CD14-positive monocyte (primary cell): ENCODE measurements around the gene MARS1. TPM values are rescaled to one million over a fixed set of nuclear protein-coding genes. Genes with fewer than 3 reads are reported as not detected.
A peak's percentile ranks its signal among the peaks of the same experiment; 100 is the strongest.

Experiments used
- DNase-seq, 3 donors: peaks; one replicate each; pipeline ENCODE4 v3.0.0-alpha.2; 2011 to 2022
- H2AFZ ChIP-seq: 2 replicates; pipeline ENCODE4 v1.6.0; 2012; ENCODE audit warnings: mild to moderate bottlenecking, low read depth, low read length, inconsistent platforms; ENCODE audit not compliant: insufficient read depth, poor library complexity, severe bottlenecking
- H3K27ac ChIP-seq, 2 donors: 1 replicate in 1 of 2; 2 replicates in 1 of 2; pipeline ENCODE4 v1.5.1; 2012 to 2013; ENCODE audit warnings: low read length in 2 of 2, control low read depth in 1 of 2, inconsistent platforms in 1 of 2, low read depth in 1 of 2, mild to moderate bottlenecking in 1 of 2
- H3K27me3 ChIP-seq, 2 donors: one replicate each; pipeline versions ENCODE4 v1.6.0 to v1.6.1; 2011 to 2013; ENCODE audit warnings: low read length in 2 of 2; ENCODE audit not compliant: control insufficient read depth in 2 of 2, insufficient read depth in 2 of 2
- H3K36me3 ChIP-seq, 2 donors: replicated peaks in 1 of 2; 1 replicate in 1 of 2; 2 replicates in 1 of 2; pipeline versions ENCODE4 v1.5.1 to v1.6.1; 2012 to 2013; ENCODE audit warnings: low read length in 2 of 2, control low read depth in 1 of 2, inconsistent platforms in 1 of 2, mild to moderate bottlenecking in 1 of 2; ENCODE audit not compliant: insufficient read depth in 2 of 2, control insufficient read depth in 1 of 2
- H3K4me1 ChIP-seq, 2 donors: 1 replicate in 1 of 2; 2 replicates in 1 of 2; pipeline versions ENCODE4 v1.5.1 to v1.6.1; 2012 to 2013; ENCODE audit warnings: low read length in 2 of 2, control low read depth in 1 of 2, inconsistent platforms in 1 of 2, mild to moderate bottlenecking in 1 of 2, moderate library complexity in 1 of 2; ENCODE audit not compliant: insufficient read depth in 2 of 2, control insufficient read depth in 1 of 2
- H3K4me2 ChIP-seq: replicated peaks from 2 replicates; pipeline ENCODE3; 2012; ENCODE audit warnings: low read length, moderate library complexity, mild to moderate bottlenecking; ENCODE audit not compliant: poor library complexity, severe bottlenecking; ENCODE audit errors: extremely low read depth
- H3K4me3 ChIP-seq, 3 experiments: fragments of 200-600 bp in 1 of 3; sonication (generic) in 1 of 3; replicated peaks in 1 of 3; 1 replicate in 2 of 3; 2 replicates in 1 of 3; pipeline ENCODE4 v1.5.1; 2011 to 2013; ENCODE audit warnings: low read length in 3 of 3, mild to moderate bottlenecking in 3 of 3, control low read depth in 2 of 3, low read depth in 2 of 3, inconsistent platforms in 1 of 3, moderate library complexity in 1 of 3
- H3K79me2 ChIP-seq: 2 replicates; pipeline ENCODE4 v1.6.0; 2012; ENCODE audit warnings: mild to moderate bottlenecking, control low read depth, inconsistent platforms, low read length, moderate library complexity; ENCODE audit not compliant: insufficient read depth
- H3K9ac ChIP-seq: 2 replicates; pipeline ENCODE4 v1.6.0; 2017; ENCODE audit warnings: low read length, mild to moderate bottlenecking; ENCODE audit not compliant: insufficient read depth, poor library complexity, severe bottlenecking
- H3K9me3 ChIP-seq, 2 donors: replicated peaks in 1 of 2; 1 replicate in 1 of 2; 2 replicates in 1 of 2; pipeline versions ENCODE4 v1.5.1 to v1.6.1; 2012 to 2013; ENCODE audit warnings: low read length in 2 of 2, control low read depth in 1 of 2; ENCODE audit not compliant: control insufficient read depth in 1 of 2, insufficient read depth in 1 of 2
- H4K20me1 ChIP-seq: 2 replicates; pipeline ENCODE4 v1.6.0; 2012; ENCODE audit warnings: mild to moderate bottlenecking, low read length, control low read depth, moderate library complexity; ENCODE audit not compliant: insufficient read depth
- H3K27ac Mint-ChIP-seq, 7 donors: one replicate each; pipeline ENCODE4 v1.8.0; 2020; ENCODE audit warnings: mild to moderate bottlenecking in 7 of 7, mixed read lengths in 7 of 7, moderate library complexity in 6 of 7, inconsistent platforms in 2 of 7
- H3K27me3 Mint-ChIP-seq, 3 donors: one replicate each; pipeline ENCODE4 v1.8.0; 2021 to 2022; ENCODE audit warnings: low read depth in 3 of 3, mild to moderate bottlenecking in 3 of 3, mixed read lengths in 3 of 3, moderate library complexity in 3 of 3, inconsistent platforms in 1 of 3
- H3K36me3 Mint-ChIP-seq, 2 donors: one replicate each; pipeline ENCODE4 v1.8.0; 2020; ENCODE audit warnings: mixed read lengths in 2 of 2, inconsistent platforms in 1 of 2, mild to moderate bottlenecking in 1 of 2
- H3K4me1 Mint-ChIP-seq: one replicate; pipeline ENCODE4 v1.8.0; 2020; ENCODE audit warnings: mild to moderate bottlenecking, mixed read lengths
- H3K4me3 Mint-ChIP-seq, 2 donors: one replicate each; pipeline ENCODE4 v1.8.0; 2020; ENCODE audit warnings: mild to moderate bottlenecking in 2 of 2, mixed read lengths in 2 of 2, moderate library complexity in 1 of 2
- H3K9me3 Mint-ChIP-seq, 7 donors: one replicate each; pipeline ENCODE4 v1.8.0; 2020 to 2022; ENCODE audit warnings: mixed read lengths in 7 of 7, mild to moderate bottlenecking in 6 of 7, moderate library complexity in 6 of 7, inconsistent platforms in 2 of 7
- CTCF ChIP-seq: fragments of 200-600 bp; IDR thresholded peaks from one replicate; pipeline ENCODE4 v1.8.0; 2022; ENCODE audit warnings: antibody characterized with exemption, mild to moderate bottlenecking
- WGBS: methylation state at CpG from one replicate; pipeline ENCODE4 v1.1.5; 2013; ENCODE audit warnings: missing lambda C conversion rate; ENCODE audit not compliant: insufficient coverage; 5-methylcytosine and 5-hydroxymethylcytosine counted together
- intact Hi-C, 2 donors: fragments of 100-400 bp; cut with micrococcal nuclease; formaldehyde crosslinking; loops; one replicate each; pipeline versions ENCODE4 v1.15.0 to v1.15.1; 2023
- polyA plus RNA-seq, 3 donors: library from polyadenylated mRNA; depleted of rRNA in 1 of 3; unstranded in 2 of 3; stranded (reverse) in 1 of 3; fragments of 300-500 nt in 2 of 3; fragments of >200 nt in 1 of 3; fragmentation: Illumina TruSeq in 2 of 3; gene quantifications; 1 replicate in 2 of 3; 2 replicates in 1 of 3; pipeline ENCODE4 v1.2.3, GENCODE V29; 2012 to 2021

MARS1 gene
- polyA plus RNA-seq, 3 donors: 63.5 to 164 (median 79.8) TPM

DNA sequence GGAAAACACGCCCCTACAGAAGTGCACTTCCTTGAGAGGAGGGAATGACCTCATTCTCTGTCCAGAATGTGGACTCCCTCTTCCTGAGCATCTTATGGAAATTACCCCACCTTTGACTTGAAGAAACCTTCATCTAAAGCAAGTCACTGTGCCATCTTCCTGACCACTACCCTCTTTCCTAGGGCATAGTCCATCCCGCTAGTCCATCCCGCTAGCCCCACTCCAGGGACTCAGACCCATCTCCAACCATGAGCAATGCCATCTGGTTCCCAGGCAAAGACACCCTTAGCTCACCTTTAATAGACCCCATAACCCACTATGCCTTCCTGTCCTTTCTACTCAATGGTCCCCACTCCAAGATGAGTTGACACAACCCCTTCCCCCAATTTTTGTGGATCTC, 37.8 kb upstream of the MARS1 start:
- Histone ChIP-seq H3K4me2 (no peak overlapping the region), H3K27ac (no peak overlapping the region), H3K27me3 (no peaks in the 10 kb centered on the region), H3K4me3 (no peak overlapping the region), H3K9ac (no peak overlapping the region), H3K9me3 (no peaks in the 10 kb centered on the region), H2AFZ (no peak overlapping the region), H3K36me3 (no peaks in the 10 kb centered on the region), H3K79me2 (no peaks in the 10 kb centered on the region), H3K4me1 (peaks cover 4 to 8% of the 10 kb centered on the region in 2 donors), H4K20me1 (no peaks in the 10 kb centered on the region)
- H3K27ac Mint-ChIP-seq: peak overlapping the region in 1 of 7 donors; percentile 61
- intact Hi-C loops: loop anchor here (5.0 to 10.0 kb wide), 3 partner anchors 143 to 188 kb away; no protein-coding TSS in a partner anchor
- WGBS: 100% methylated on average over 2 of the region's 3 CpGs
- TF ChIP-seq CTCF: no peak
- H3K4me1 Mint-ChIP-seq: peaks cover 5% of the 10 kb centered on the region
- peaks cover 2 to 4% (median 3%) of the 10 kb centered on the region in 3 donors for H3K27me3 Mint-ChIP-seq
- DNase-seq: no peak
- no peaks in the 10 kb centered on the region for H3K9me3 Mint-ChIP-seq
- H3K36me3 Mint-ChIP-seq: no peaks in the 10 kb centered on the region
- no peak overlapping the region for H3K4me3 Mint-ChIP-seq

GRCh38 chr12:57451233-57451778, 36.6 kb upstream of the MARS1 start:
- H3K4me2 ChIP-seq: no peak overlapping the region
- no peak overlapping the region for H3K9ac ChIP-seq
- Mint-ChIP-seq H3K4me3 (no peak overlapping the region), H3K27me3 (peaks cover 6 to 12% (median 7%) of the 10 kb centered on the region in 3 donors), H3K27ac (peak overlapping the region in 1 of 7 donors; percentile 58), H3K9me3 (peaks cover 0 to 2% (median 0%) of the 10 kb centered on the region in 7 donors), H3K36me3 (no peaks in the 10 kb centered on the region), H3K4me1 (peaks cover 13% of the 10 kb centered on the region)
- H3K27me3 ChIP-seq: no peaks in the 10 kb centered on the region
- no peak overlapping the region for H2AFZ ChIP-seq
- H3K4me1 ChIP-seq: peaks cover 4 to 9% of the 10 kb centered on the region in 2 donors
- intact Hi-C loops: loop anchor here (5.0 to 10.0 kb wide), 3 partner anchors 144 to 189 kb away; no protein-coding TSS in a partner anchor
- TF ChIP-seq CTCF: no peak
- no peak overlapping the region for H3K4me3 ChIP-seq
- no peak for DNase-seq
- no peak overlapping the region for H3K27ac ChIP-seq
- H3K79me2 ChIP-seq: no peaks in the 10 kb centered on the region
- H3K9me3 ChIP-seq: no peaks in the 10 kb centered on the region
- H4K20me1 ChIP-seq: no peaks in the 10 kb centered on the region
- 67% methylated on average over 1 of the region's 6 CpGs for WGBS
- no peaks in the 10 kb centered on the region for H3K36me3 ChIP-seq
